Bronchus fibroblast of lung (primary cell): Measurements from ENCODE around the gene RBM46. TPM values are rescaled to one million over a fixed set of nuclear protein-coding genes. Genes with fewer than 3 reads are reported as not detected.

Source experiments
- total RNA-seq: library from RNA; depleted of rRNA; stranded (reverse); fragments of >200 nt; gene quantifications from 2 replicates; pipeline ENCODE4 v1.2.3, GENCODE V29; 2015

RBM46 gene, protein sequence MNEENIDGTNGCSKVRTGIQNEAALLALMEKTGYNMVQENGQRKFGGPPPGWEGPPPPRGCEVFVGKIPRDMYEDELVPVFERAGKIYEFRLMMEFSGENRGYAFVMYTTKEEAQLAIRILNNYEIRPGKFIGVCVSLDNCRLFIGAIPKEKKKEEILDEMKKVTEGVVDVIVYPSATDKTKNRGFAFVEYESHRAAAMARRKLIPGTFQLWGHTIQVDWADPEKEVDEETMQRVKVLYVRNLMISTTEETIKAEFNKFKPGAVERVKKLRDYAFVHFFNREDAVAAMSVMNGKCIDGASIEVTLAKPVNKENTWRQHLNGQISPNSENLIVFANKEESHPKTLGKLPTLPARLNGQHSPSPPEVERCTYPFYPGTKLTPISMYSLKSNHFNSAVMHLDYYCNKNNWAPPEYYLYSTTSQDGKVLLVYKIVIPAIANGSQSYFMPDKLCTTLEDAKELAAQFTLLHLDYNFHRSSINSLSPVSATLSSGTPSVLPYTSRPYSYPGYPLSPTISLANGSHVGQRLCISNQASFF
- total RNA-seq, result not detected in 2 replicates

DNA sequence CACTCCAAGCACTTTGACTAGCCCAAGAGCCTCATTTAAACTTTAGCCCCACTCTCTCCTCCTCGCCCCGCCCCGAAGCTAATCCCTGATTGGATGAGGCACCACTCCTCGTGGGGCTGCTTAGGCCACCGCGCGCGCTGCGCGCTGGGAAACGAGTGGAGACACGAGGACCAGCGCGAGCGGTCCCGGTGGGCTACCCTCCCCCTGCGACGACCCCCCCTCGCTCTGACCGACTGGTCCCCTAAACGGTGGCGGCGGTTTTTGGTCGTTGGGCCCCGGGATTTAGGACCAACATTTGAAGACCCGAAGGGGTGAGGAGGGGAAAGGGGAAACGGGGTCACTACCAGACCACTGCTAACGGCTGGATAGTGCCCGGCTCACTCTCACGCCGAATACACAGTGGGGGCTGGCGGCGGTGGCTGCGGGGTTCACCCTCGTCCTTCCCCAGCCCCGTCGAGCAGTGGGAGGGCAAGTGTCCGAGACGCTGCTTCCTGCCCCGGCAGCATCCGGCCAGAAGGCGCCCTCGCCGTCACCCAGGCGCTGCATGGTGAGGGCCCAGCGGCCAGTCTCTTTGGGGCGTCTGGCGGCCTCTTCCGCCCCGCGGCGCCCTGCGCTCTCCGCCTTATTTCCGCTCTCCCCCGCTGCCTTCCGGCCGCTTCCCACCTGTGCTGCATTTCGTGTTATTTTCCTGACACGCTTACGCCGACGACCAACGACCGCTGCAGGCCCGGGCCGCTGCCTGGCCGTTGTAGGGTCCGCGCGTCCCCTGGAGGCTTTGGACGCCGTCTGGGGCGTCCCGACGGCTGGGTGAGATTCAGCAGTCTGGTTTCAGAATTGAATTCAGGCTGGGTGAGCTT, at the start of gene RBM46:
Gene RBM46 (plus strand): TSS at position 147 of the 857 bp plus-strand sequence. CDS start 15,481 bp downstream, outside the sequence.

DNA sequence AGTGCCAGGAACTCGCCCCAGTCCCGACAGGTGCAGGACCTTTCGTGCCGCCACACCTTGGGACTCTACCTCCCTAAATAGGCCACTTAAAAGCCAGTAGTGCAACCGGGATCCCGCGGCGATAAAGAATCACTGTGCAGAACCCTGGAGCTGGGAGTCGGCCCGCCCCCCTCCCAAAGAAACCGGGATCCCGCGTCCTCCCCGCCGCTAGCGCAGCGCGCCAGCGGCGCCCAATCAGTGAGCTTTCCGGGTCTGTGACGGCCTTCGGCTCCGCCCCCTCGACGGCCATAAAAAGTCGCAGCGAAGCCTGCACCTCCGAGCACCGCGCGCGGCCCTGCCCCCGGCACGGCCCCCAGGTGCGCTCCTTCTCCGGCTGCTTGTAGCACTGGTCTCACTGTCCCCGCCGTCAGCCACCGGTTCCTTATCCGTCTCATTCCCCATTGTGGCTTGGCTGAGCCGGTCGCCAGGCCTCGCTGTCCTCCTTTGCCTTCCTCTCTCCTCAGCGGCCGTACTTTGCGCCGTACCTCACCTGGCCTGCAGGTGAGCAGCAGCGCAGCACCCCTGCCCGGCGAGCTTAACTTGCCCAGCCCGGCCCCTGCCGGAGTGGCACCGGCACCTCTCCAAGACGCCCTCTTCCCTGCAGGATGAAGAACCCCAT, 37.3 kb upstream of the RBM46 start, which contains the start of gene LRAT:
Gene LRAT (plus strand): TSS at position 318 of the 658 bp plus-strand sequence. CDS start 327 bp downstream, at position 645.

Other genes starting within 250 kb of the RBM46 start
- 39.2 and 49.8 TPM in 2 replicates for gene PLRG1, start 230.9 kb upstream of the RBM46 start, total RNA-seq
- not detected in 2 replicates for gene FGB, start 218.3 kb upstream of the RBM46 start, total RNA-seq
- not detected in 2 replicates for gene FGA, start 190.5 kb upstream of the RBM46 start, total RNA-seq
- gene FGG, start 168.6 kb upstream of the RBM46 start, total RNA-seq, result not detected in 2 replicates
- under 0.01 and 0.34 TPM in 2 replicates for gene LRAT, start 37.3 kb upstream of the RBM46 start, total RNA-seq